GM21367 (cell line): ENCODE results near the gene MAP1S.
A peak's percentile ranks its signal among the peaks of the same experiment; 100 is the strongest.

ENCODE experiments used
- ATAC-seq: cut with Tn5 transposase; IDR thresholded peaks from one replicate; pipeline ENCODE4 v1.9.1; 2021; ENCODE audit not compliant: unreplicated experiment

Gene MAP1S

DNA sequence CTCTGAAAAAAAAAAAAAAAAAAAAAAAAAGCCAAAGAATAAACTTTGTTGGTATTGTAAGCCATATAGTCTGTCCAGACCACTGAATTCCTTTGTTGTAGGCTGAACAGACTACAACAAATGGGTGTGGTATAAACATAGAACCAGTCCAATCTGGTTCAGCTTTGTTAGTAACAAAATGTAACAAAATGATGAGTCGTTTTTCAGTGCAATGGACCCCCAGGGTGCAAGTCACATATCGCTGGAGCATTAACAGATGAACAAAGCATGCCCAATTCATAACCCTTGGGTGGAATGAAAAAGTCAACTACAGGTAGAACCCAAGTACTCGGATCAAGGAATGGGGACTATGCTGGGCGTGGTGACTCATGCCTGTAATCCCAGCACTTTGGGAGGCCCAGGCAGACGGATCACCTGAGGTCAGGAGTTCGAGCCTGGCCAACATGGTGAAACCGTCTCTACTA lies 18.4 kb downstream of the MAP1S start:
- ATAC-seq: no peak

DNA sequence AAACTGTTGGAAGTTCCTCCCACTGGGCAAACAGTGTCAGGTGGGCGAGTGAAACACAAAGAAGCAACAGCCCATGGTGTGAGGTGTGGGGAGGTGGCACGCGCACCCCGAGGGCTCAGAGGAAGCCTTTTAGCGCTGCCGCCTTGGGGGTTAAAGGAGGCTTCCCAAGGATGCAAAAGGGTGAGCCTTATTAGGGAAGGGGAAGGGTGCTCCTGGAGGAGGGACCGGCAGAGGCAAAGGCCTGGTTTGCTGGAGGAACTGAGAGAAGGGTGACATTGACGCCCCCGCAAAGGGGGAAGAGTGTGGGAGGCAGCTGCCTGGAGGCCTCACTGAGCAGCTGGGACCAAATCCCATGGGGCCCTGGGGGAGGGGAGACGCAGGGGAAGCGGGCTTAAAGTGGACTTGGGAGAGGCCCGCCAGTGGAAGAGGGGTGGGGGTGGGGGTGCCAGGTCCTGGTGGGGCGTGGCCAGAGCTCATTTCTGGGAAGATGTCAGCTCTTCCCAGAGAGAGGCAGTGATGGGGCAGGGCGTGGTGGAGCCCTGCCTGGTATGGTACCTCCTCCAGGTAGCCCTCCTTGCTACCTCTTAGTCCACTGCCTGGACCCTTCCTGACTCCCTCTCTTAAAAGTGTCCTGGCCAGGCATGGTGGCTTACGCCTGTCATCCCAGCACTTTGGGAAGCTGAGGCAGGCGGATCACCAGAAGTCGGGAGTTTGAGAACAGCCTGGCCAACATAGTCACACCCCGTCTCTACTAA lies 20.0 kb downstream of the MAP1S start:
- no peak for ATAC-seq

GRCh38 chr19:17741456-17741855 lies 22.2 kb downstream of the MAP1S start:
- no peak for ATAC-seq

GRCh38 chr19:17743874-17744580 lies 24.7 kb downstream of the MAP1S start:
- no peak for ATAC-seq

- peak; percentile 41 for ATAC-seq
Observed at GRCh38 chr19:17747205-17748098, 28.2 kb downstream of the MAP1S start.

- no peak for ATAC-seq
Observed at GRCh38 chr19:17748884-17749638, 29.8 kb downstream of the MAP1S start.

DNA sequence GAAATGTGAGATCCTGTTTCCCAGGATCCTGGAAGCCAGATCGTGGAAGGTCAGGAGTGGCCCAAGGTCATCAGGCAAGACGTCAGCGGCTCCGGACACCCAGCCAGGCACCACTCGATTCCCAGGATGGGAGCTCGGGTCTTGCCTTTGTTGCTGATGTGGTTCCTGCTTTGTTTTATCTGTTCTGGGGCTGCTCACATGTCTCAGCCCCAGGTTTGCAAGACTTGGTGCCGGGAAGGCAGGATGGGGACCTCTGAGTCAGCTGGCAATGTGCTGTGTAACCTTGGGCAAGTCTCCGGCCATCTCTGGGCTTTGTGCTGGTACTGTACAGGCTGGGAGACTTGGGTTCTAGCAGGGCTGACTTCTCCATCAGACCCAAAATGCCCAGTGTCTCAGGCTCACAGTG lies 30.6 kb downstream of the MAP1S start:
- ATAC-seq: no peak

- no peak for ATAC-seq
Observed at GRCh38 chr19:17751103-17751911, 32.0 kb downstream of the MAP1S start, which contains the start of gene FCHO1. Gene FCHO1, plus strand, starts transcription at chr19:17751477. Its CDS starts 3,688 bp downstream, at chr19:17755165.

GRCh38 chr19:17751912-17752273 lies 32.6 kb downstream of the MAP1S start:
- no peak for ATAC-seq

- no peak for ATAC-seq
Observed at GRCh38 chr19:17752865-17753639, 33.8 kb downstream of the MAP1S start.

GRCh38 chr19:17753976-17754375 lies 34.7 kb downstream of the MAP1S start:
- ATAC-seq: no peak

DNA sequence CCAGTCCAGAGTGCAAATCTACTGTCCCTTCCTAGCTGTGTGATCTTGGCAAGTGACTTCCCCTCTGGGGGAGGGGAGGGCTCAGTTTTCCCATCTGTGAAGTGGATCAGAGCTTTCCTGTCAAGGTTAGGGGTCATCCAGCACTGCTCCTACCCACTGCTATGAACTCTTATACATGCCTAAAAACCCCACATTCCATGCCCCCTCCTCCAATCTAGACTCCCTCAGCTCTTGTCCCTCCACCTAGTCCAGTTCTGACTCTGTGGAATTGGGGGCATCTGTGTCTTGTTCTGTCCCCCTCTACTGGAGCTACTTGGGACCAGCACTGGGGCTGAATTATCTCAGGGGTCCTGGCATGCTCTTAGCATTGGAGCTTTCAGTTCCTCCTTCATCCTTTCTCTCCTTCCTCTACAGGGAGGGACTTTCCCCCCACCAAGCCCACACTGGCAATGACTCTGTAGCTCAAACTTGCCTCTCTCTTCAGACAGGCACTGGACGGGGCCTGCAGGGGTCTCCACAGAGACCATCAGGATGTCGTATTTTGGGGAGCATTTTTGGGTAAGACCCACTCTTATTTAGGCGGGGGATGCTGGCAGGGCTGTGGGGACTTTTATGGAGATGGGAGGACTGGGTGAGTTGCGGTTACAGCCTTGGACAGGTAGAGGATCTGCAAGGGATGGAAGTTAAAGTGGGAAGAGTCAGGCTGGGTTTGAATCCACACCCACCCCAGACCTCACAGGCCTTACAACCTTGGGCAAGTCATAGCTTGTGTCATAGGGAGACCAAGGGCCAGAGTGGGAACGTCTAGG lies 35.6 kb downstream of the MAP1S start:
- no peak for ATAC-seq

DNA sequence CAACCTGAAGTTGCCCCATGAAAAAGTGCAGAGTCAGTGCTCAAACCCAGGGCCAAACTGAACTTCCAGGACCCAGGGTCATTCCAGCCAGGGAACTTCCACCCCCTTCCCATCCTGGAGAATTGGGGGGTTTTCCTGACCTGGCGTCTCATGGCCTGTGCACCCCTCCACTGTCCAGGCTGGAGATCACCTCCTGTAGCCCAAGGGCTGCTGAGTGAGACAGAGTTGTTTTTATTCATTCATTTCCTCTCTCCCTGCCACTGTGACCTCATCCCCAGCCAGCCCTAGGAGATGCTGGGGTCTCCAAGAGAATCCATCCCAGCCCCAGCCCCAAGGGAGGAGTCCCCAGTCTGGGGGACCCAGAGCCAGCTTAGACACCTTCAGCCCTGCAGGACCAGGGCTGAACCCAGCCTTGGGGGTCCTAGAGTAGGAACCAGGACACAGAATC lies 36.2 kb downstream of the MAP1S start:
- no peak for ATAC-seq

DNA sequence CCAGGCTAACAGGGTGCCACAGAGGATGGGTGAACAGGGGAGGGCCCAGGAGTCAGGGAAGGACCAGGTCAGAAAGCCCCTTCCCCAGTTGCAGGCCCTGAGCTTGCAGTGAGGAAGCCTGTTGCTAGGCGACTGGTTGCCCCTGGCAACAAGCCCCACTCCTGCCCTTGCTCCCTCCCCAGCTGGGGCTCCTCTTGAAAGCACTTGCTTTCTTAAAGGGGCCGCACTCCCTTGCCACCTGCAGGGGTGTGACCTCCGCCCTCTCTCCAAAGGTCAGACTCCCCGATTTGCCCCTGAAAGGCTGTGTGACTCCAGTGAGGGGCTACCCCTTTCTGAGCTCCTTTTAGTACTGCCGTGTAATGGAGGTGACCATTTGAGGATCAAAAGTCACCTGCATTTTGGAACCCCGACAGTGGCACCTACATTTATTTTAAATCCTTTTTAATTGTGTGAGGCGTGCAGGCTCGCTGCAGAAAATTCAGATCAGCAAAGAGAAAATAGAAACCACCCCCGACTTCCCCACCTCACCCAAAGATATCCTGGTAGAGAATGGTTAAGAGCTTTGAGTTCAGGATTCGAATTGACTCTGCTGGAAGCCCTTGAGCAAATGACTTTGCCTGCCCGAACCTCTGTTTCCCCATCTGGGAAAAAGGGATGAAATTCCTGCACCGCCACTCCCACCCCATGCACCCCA lies 36.8 kb downstream of the MAP1S start:
- ATAC-seq: no peak

GRCh38 chr19:17757125-17757524 lies 37.8 kb downstream of the MAP1S start:
- ATAC-seq: no peak

- no peak for ATAC-seq
Observed at GRCh38 chr19:17758515-17758914, 39.2 kb downstream of the MAP1S start.

DNA sequence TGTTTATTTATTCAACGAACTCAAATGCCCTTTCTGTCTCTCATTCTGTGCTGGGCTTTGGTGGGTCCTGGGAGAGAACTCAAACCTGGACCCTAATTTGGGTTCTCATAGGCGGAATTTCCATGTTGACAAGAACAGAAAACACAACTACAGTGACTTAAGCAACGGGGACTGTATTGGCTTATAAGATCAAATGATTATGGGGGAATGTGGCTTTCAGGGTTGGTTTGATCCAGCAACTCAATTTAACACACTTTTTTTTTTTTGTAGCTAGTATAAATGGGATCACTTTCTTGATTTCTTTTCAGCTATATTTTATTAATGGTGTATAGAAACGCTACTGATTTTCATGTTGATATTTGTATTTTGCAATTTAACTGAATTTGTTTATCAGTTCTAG lies 41.9 kb downstream of the MAP1S start:
- no peak for ATAC-seq
